KMS-11 (cell line): ENCODE results near the gene CNN3.

ENCODE experiments used
- H2AFZ ChIP-seq: fragments of 200-600 bp; sonication (generic); 2 replicates; pipeline ENCODE4 v1.6.1; 2016; ENCODE audit warnings: antibody characterized with exemption, mixed run types, low read depth
- H3K27ac ChIP-seq: fragments of 200-600 bp; sonication (generic); 2 replicates; pipeline ENCODE4 v1.6.1; 2016; ENCODE audit warnings: mild to moderate bottlenecking, mixed run types
- H3K27me3 ChIP-seq: fragments of 200-600 bp; sonication (generic); 2 replicates; pipeline ENCODE4 v1.6.1; 2017; ENCODE audit warnings: mild to moderate bottlenecking, low read depth, mixed run types, moderate library complexity; ENCODE audit not compliant: insufficient read depth
- H3K36me3 ChIP-seq: fragments of 200-600 bp; sonication (generic); 2 replicates; pipeline ENCODE4 v1.6.1; 2017; ENCODE audit warnings: mild to moderate bottlenecking, mixed run types; ENCODE audit not compliant: insufficient read depth
- H3K4me1 ChIP-seq: fragments of 200-600 bp; sonication (generic); 2 replicates; pipeline ENCODE4 v1.6.1; 2016; ENCODE audit warnings: mild to moderate bottlenecking, low read depth, mixed run types; ENCODE audit not compliant: poor library complexity, severe bottlenecking
- H3K4me2 ChIP-seq: fragments of 200-600 bp; sonication (generic); 2 replicates; pipeline ENCODE4 v1.7.0; 2016; ENCODE audit warnings: mild to moderate bottlenecking, mixed run types
- H3K4me3 ChIP-seq: fragments of 200-600 bp; sonication (generic); IDR thresholded peaks from 2 replicates; pipeline ENCODE4 v1.6.1; 2017; ENCODE audit warnings: low read depth, low read length, mixed read lengths; ENCODE audit not compliant: insufficient read depth
- H3K79me2 ChIP-seq: fragments of 200-600 bp; sonication (generic); 2 replicates; pipeline ENCODE4 v1.6.1; 2016; ENCODE audit warnings: low read depth, mixed run types; ENCODE audit not compliant: insufficient read depth
- H3K9ac ChIP-seq: fragments of 200-600 bp; sonication (generic); 2 replicates; pipeline ENCODE4 v1.6.1; 2016; ENCODE audit warnings: mild to moderate bottlenecking, mixed run types
- H4K20me1 ChIP-seq: fragments of 200-600 bp; sonication (generic); 2 replicates; pipeline ENCODE4 v1.6.1; 2016; ENCODE audit warnings: mild to moderate bottlenecking, mixed run types; ENCODE audit not compliant: insufficient read depth
- TF ChIP-seq, protein P1 (sequence below): fragments of 200-600 bp; sonication (generic); conservative IDR thresholded peaks from 2 replicates; pipeline ENCODE4 v1.6.1; 2017; ENCODE audit warnings: low read depth, mild to moderate bottlenecking, antibody characterized with exemption, low read length, moderate library complexity, mixed read lengths

CNN3 gene

DNA sequence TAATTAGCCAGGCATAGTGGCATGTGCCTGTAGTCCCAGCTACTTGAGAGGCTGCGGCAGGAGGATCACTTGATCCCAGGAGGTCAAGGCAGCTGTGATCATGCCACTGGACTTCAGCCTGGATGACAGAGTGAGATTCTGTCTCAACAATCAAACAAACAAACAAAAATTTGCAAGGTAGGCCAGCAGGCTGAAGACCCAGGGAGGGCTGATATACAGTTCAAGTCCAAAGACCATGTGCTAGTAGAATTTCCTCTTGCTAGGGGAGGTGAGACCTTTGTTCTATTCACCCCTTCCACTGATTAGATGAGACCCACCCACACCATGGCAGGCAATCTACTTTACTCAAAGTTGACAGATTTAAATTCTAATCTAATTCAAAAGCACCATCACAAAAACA is 31.2 kb upstream of the CNN3 start:
- H3K4me3 ChIP-seq: no peak overlapping the region
- no peaks in the 10 kb centered on the region for H3K79me2 ChIP-seq
- TF ChIP-seq, protein P1, sequence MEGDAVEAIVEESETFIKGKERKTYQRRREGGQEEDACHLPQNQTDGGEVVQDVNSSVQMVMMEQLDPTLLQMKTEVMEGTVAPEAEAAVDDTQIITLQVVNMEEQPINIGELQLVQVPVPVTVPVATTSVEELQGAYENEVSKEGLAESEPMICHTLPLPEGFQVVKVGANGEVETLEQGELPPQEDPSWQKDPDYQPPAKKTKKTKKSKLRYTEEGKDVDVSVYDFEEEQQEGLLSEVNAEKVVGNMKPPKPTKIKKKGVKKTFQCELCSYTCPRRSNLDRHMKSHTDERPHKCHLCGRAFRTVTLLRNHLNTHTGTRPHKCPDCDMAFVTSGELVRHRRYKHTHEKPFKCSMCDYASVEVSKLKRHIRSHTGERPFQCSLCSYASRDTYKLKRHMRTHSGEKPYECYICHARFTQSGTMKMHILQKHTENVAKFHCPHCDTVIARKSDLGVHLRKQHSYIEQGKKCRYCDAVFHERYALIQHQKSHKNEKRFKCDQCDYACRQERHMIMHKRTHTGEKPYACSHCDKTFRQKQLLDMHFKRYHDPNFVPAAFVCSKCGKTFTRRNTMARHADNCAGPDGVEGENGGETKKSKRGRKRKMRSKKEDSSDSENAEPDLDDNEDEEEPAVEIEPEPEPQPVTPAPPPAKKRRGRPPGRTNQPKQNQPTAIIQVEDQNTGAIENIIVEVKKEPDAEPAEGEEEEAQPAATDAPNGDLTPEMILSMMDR: no peak
- H2AFZ ChIP-seq: no peak overlapping the region
- no peaks in the 10 kb centered on the region for H4K20me1 ChIP-seq
- H3K9ac ChIP-seq: no peak overlapping the region
- H3K4me2 ChIP-seq: no peak overlapping the region
- no peak overlapping the region for H3K27ac ChIP-seq
- H3K36me3 ChIP-seq: no peaks in the 10 kb centered on the region
- no peaks in the 10 kb centered on the region for H3K27me3 ChIP-seq
- H3K4me1 ChIP-seq: peaks cover 7% of the 10 kb centered on the region

DNA sequence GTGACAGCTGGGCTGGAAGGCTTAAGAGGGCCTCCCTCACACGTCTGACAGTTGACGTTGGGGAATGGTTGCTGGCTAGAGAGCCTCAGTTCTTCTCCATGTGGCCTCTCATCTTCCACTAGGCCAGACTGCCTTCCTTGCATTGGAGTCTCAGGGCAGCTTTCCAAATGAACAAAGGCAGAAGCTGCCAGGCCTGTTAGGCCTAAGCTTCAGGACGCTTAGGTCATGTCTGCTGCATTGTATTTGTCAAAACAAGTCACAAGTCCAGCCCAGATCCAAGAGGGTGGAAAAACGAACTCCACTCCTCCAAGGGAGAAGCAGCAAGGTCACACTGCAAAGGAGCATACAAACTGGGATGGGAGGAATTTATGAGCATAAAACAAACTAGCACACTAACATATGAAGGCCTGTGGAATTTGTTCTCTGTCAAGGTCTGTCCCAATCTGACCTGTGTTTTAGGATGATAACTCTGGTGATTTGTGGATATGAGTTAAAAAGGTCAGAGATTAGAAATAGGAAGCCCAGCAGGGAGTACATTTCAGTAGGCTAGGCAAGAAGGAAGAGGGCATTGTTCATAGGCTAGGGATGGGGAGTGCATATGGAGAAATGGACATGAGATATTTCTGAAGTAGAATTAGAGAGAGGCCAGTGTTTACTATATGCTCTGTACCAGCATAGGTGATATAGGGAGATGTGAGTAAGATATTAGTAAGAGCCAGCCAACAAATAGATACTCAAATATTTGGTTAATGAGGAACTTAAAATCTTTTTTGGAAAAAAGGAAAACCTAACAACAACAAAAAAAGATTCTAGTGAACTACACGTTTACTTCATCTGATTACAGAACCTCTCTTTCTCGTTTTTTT is 29.1 kb upstream of the CNN3 start:
- Histone ChIP-seq H3K4me2 (no peak overlapping the region), H2AFZ (no peak overlapping the region), H3K79me2 (no peaks in the 10 kb centered on the region), H3K4me1 (peaks cover 13% of the 10 kb centered on the region), H3K27ac (no peak overlapping the region), H4K20me1 (no peaks in the 10 kb centered on the region), H3K9ac (no peak overlapping the region), H3K4me3 (no peak overlapping the region), H3K27me3 (no peaks in the 10 kb centered on the region), H3K36me3 (no peaks in the 10 kb centered on the region)
- TF ChIP-seq, protein P1: no peak

DNA sequence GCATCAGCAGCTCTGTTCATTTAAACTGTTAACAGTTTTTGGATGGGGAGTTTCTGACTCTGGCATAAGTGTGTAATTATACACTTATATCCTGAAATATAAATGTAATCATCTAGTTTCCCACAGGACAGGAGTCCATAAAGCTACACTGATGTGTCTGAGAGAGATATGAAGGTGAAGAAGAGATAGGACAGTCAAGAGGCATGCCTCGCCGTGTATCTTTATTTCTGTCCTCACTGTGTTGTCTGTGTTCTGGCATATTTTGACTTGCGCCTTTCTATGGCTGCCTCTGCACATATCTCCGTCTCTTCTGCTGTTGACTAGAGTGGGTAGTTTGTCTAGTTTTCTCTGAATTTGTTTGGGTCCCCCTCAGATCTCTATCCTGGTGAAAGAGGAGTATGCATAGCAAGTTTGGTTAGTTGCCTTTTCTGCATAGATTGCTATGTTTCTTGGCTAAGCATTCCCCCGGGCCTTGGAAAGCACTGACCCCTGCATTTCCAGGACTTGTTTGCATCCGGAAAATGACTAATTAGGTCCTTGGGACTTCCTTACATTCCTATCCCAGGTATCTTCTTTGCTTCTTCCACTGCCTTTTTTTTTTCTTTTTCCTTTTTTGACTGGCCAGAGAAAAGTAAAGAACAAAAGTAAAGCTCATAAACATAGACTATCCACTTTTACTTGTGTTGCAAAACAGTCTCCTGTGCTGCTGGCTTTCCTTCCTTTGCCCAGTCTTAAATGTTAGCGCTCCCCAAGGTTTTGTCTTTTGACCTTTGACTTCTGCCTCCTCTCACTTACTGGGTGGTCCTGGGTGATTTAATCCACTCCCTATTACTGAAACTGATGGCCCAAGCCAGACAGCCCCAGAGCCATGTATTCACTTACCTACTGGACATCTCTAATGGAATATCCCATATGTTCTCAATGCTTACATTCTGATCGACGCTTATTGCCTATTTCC is 27.6 kb upstream of the CNN3 start:
- no peak overlapping the region for H3K27ac ChIP-seq
- H3K4me3 ChIP-seq: no peak overlapping the region
- no peaks in the 10 kb centered on the region for H3K36me3 ChIP-seq
- TF ChIP-seq, protein P1: no peak
- no peaks in the 10 kb centered on the region for H4K20me1 ChIP-seq
- no peak overlapping the region for H3K9ac ChIP-seq
- no peaks in the 10 kb centered on the region for H3K79me2 ChIP-seq
- H2AFZ ChIP-seq: no peak overlapping the region
- no peaks in the 10 kb centered on the region for H3K27me3 ChIP-seq
- H3K4me1 ChIP-seq: peaks cover 28% of the 10 kb centered on the region
- no peak overlapping the region for H3K4me2 ChIP-seq

DNA sequence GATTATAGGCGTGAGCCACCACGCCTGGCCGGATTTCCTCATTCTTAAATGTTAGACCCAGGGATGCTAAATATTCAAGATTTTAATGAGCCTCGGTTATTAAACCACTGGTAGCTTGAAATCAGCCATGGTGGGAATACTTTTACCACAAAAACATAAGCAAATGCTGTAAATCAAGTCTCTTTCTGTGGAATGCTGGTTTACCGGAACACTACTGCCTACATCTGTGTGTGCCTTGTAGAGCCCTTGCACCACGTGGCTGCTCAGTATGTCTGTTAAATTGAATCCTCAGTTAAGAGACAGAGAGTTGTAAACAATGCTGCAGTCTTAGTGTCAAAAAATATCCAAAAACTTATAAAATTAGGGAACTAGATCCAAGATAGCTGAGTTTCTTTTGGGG is 26.8 kb upstream of the CNN3 start:
- Histone ChIP-seq H3K36me3 (no peaks in the 10 kb centered on the region), H3K4me3 (no peak overlapping the region), H3K4me1 (peaks cover 34% of the 10 kb centered on the region), H3K79me2 (no peaks in the 10 kb centered on the region), H3K9ac (no peak overlapping the region), H4K20me1 (no peaks in the 10 kb centered on the region), H3K27ac (no peak overlapping the region), H3K4me2 (no peak overlapping the region), H3K27me3 (no peaks in the 10 kb centered on the region), H2AFZ (no peak overlapping the region)
- TF ChIP-seq, protein P1: no peak
